H1 (cell line): ENCODE results near the gene METTL22.

ENCODE experiments used
- CTCF ChIP-seq, 3 experiments: IDR thresholded peaks; 1 replicate in 2 of 3; 2 replicates in 1 of 3; pipeline versions ENCODE4 v1.5.1 to v1.6.1; 2011; ENCODE audit warnings: low read length in 3 of 3, mild to moderate bottlenecking in 3 of 3, inconsistent platforms in 2 of 3, low read depth in 1 of 3, moderate library complexity in 1 of 3; ENCODE audit not compliant: insufficient read depth in 1 of 3; ENCODE audit errors: control extremely low read depth in 1 of 3
- EZH2 ChIP-seq: fragments of 200-600 bp; sonication (generic); IDR thresholded peaks from 2 replicates; pipeline ENCODE4 v1.7.1; 2012; ENCODE audit warnings: low read depth, mild to moderate bottlenecking, moderate library complexity, low read length, inconsistent platforms; ENCODE audit not compliant: severe bottlenecking
- MAFK ChIP-seq: IDR thresholded peaks from 2 replicates; pipeline ENCODE4 v1.6.1; 2012; ENCODE audit warnings: low read depth, mild to moderate bottlenecking, improper control_type of control experiment, low read length
- NRF1 ChIP-seq: IDR thresholded peaks from 2 replicates; pipeline ENCODE4 v1.6.1; 2011; ENCODE audit warnings: mild to moderate bottlenecking, low read depth, low read length, improper control_type of control experiment
- RBBP5 ChIP-seq: IDR thresholded peaks from 2 replicates; pipeline ENCODE4 v1.7.1; 2012; ENCODE audit warnings: low read depth, mild to moderate bottlenecking, inconsistent platforms, low read length, moderate library complexity, borderline replicate concordance
- RNF2 ChIP-seq: fragments of 200-900, 300-1000 bp; sonication (generic); IDR thresholded peaks from 2 replicates; pipeline ENCODE4 v1.7.1; 2016; ENCODE audit warnings: borderline replicate concordance, low read depth, mild to moderate bottlenecking, antibody characterized with exemption, low read length; ENCODE audit not compliant: poor library complexity, severe bottlenecking; ENCODE audit errors: missing control alignments
- SIN3A ChIP-seq, 2 experiments: IDR thresholded peaks in 1 of 2; conservative IDR thresholded peaks in 1 of 2; 2 replicates each; pipeline ENCODE4 v1.6.1; 2011 to 2012; ENCODE audit warnings: low read length in 2 of 2, improper control_type of control experiment in 1 of 2, low read depth in 1 of 2, mild to moderate bottlenecking in 1 of 2
- TAF1 ChIP-seq: IDR thresholded peaks from 2 replicates; pipeline ENCODE4 v1.6.1; 2011; ENCODE audit warnings: mild to moderate bottlenecking, low read depth, low read length

- TF ChIP-seq NRF1 = no peak
- no peak for TF ChIP-seq CTCF (IDR thresholded peaks at IDR 0.05; ENCODE audit: control extremely low read depth in 1 of 3, insufficient read depth in 1 of 3, low read depth in 1 of 3, low read length in 3 of 3)
- no peak for TF ChIP-seq MAFK
- no peak for TF ChIP-seq TAF1
- no peak for TF ChIP-seq RNF2
- no peak for TF ChIP-seq EZH2
- no peak for TF ChIP-seq SIN3A (conservative IDR thresholded peaks at IDR 0.05 in 1 of 2, IDR thresholded peaks at IDR 0.05 in 1 of 2; ENCODE audit: low read depth in 1 of 2, low read length in 2 of 2)
- TF ChIP-seq RBBP5 = no peak
Observed at GRCh38 chr16:8667492-8667891, 46.0 kb downstream of the METTL22 start.
